ENCODE measurements around the gene MED27. TPM values are rescaled to one million over a fixed set of nuclear protein-coding genes. Genes with fewer than 3 reads are reported as not detected.

MED27 gene
- total and polyA plus RNA-seq, 12 donors, result 8.0 to 20.7 (median 17.1) TPM

GRCh38 chr9:131837316-131837715 lies 242.4 kb downstream of the MED27 start:
- DNase-seq, result peak; percentile 33 to 41
- WGBS, 2 donors, result 51 to 58% methylated on average over 10 of the region's 10 CpGs
- Histone ChIP-seq H3K4me1 (peaks cover 0 to 8% (median 0%) of the 10 kb centered on the region in 9 donors), H3K9me3 (peaks cover 0 to 19% (median 10%) of the 10 kb centered on the region in 11 donors), H3K4me3 (no peak overlapping the region), H3K36me3 (no peaks in the 10 kb centered on the region), H3K27me3 (peaks cover 0 to 38% (median 32%) of the 10 kb centered on the region in 7 donors), H3K27ac (no peak overlapping the region)
- ATAC-seq, result peak in 6 of 8 donors; percentile 35 to 74 (median 60)
- TF ChIP-seq CTCF (IDR thresholded peaks at IDR 0.05), result peak in 8 of 9 donors; percentile 27 to 55 (median 40)
- intact Hi-C loops (cut with DNase I), result loop anchor here in 2 of 10 donors (5.0 to 10.0 kb wide), 2 partner anchors 397 to 400 kb away; no protein-coding TSS in a partner anchor

- DNase-seq, result no peak
- intact Hi-C loops (cut with DNase I), result loop anchor here in 2 of 10 donors (5.0 to 10.0 kb wide), 2 partner anchors 398 to 401 kb away; no protein-coding TSS in a partner anchor
- Histone ChIP-seq H3K9me3 (peaks cover 0 to 19% (median 10%) of the 10 kb centered on the region in 11 donors), H3K36me3 (no peaks in the 10 kb centered on the region), H3K4me1 (peaks cover 0 to 8% (median 0%) of the 10 kb centered on the region in 9 donors), H3K27me3 (peaks cover 0 to 38% (median 30%) of the 10 kb centered on the region in 7 donors), H3K4me3 (no peak overlapping the region), H3K27ac (no peak overlapping the region)
- TF ChIP-seq CTCF (IDR thresholded peaks at IDR 0.05), result no peak
- WGBS, 2 donors, result 91 to 93% methylated on average over 17 of the region's 17 CpGs
- ATAC-seq, result no peak
Observed at GRCh38 chr9:131836607-131837315, 242.9 kb downstream of the MED27 start.

GRCh38 chr9:131836021-131836420 lies 243.6 kb downstream of the MED27 start:
- Histone ChIP-seq H3K9me3 (peaks cover 0 to 19% (median 10%) of the 10 kb centered on the region in 11 donors), H3K27ac (no peak overlapping the region), H3K36me3 (no peaks in the 10 kb centered on the region), H3K4me3 (no peak overlapping the region), H3K27me3 (peaks cover 0 to 33% (median 28%) of the 10 kb centered on the region in 7 donors), H3K4me1 (peaks cover 0 to 8% (median 0%) of the 10 kb centered on the region in 9 donors)
- ATAC-seq, result no peak
- DNase-seq, result no peak
- 78 to 84% methylated on average over 18 of the region's 18 CpGs for WGBS, 2 donors
- intact Hi-C loops (cut with DNase I), result loop anchor here in 2 of 10 donors (5.0 to 10.0 kb wide), 2 partner anchors 399 to 401 kb away; no protein-coding TSS in a partner anchor
- TF ChIP-seq CTCF (IDR thresholded peaks at IDR 0.05), result no peak

GRCh38 chr9:131835151-131835910 lies 244.3 kb downstream of the MED27 start:
- H3K27ac ChIP-seq, result peak overlapping the region in 1 of 10 donors; percentile 15
- H3K9me3 ChIP-seq, result peaks cover 0 to 19% (median 10%) of the 10 kb centered on the region in 11 donors
- intact Hi-C loops (cut with DNase I), result loop anchor here in 2 of 10 donors (5.0 to 10.0 kb wide), 2 partner anchors 399 to 402 kb away; no protein-coding TSS in a partner anchor
- peak overlapping the region in 3 of 10 donors; percentile 10 to 18 (median 11) for H3K4me3 ChIP-seq
- WGBS, 2 donors, result 46 to 49% methylated on average over 29 to 30 of the region's 30 CpGs
- no peak for TF ChIP-seq CTCF (IDR thresholded peaks at IDR 0.05)
- DNase-seq (no peak), ATAC-seq (peak in 5 of 8 donors; percentile 38 to 56 (median 51))
- peaks cover 0 to 33% (median 25%) of the 10 kb centered on the region in 7 donors for H3K27me3 ChIP-seq
- no peaks in the 10 kb centered on the region for H3K36me3 ChIP-seq
- peaks cover 0 to 8% (median 0%) of the 10 kb centered on the region in 9 donors for H3K4me1 ChIP-seq

Measured in heart right ventricle (tissue), 16 donors.